Measurements from ENCODE around the gene GHDC.

Gene GHDC

GRCh38 chr17:42177684-42178083 lies 16.6 kb downstream of the GHDC start:
- no peak for DNase-seq (ENCODE audit: extremely low spot score)
- ChIA-PET POLR2A (no interaction called here), CTCF (interaction anchor here (0.6 kb wide), 1 partner anchor 10 kb away, joined by 3 read pairs; no protein-coding TSS in a partner anchor)
- TF ChIP-seq L3MBTL2 (conservative IDR thresholded peaks at IDR 0.05): no peak
- no peak for TF ChIP-seq FOXM1 (IDR thresholded peaks at IDR 0.05; ENCODE audit: borderline replicate concordance)
- TF ChIP-seq FOXK2 (IDR thresholded peaks at IDR 0.05): no peak
- no peak for TF ChIP-seq SP1 (IDR thresholded peaks at IDR 0.05)
- no peak for TF ChIP-seq HDGF (IDR thresholded peaks at IDR 0.05; ENCODE audit: borderline replicate concordance)
- no peak for TF ChIP-seq LEF1 (IDR thresholded peaks at IDR 0.05; ENCODE audit: borderline replicate concordance)
- TF ChIP-seq SUZ12 (IDR thresholded peaks at IDR 0.05): no peak
- TF ChIP-seq TARDBP (IDR thresholded peaks at IDR 0.05): no peak
- TF ChIP-seq ZNF384 (IDR thresholded peaks at IDR 0.05): no peak
- TF ChIP-seq, protein P1, sequence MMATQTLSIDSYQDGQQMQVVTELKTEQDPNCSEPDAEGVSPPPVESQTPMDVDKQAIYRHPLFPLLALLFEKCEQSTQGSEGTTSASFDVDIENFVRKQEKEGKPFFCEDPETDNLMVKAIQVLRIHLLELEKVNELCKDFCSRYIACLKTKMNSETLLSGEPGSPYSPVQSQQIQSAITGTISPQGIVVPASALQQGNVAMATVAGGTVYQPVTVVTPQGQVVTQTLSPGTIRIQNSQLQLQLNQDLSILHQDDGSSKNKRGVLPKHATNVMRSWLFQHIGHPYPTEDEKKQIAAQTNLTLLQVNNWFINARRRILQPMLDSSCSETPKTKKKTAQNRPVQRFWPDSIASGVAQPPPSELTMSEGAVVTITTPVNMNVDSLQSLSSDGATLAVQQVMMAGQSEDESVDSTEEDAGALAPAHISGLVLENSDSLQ (IDR thresholded peaks at IDR 0.05): no peak
- no peak for TF ChIP-seq BHLHE40 (IDR thresholded peaks at IDR 0.05; ENCODE audit: borderline replicate concordance)
- TF ChIP-seq ELF4 (IDR thresholded peaks at IDR 0.05): no peak
- no peak for TF ChIP-seq FOXA1 (IDR thresholded peaks at IDR 0.05)
- no peak for TF ChIP-seq NFRKB (IDR thresholded peaks at IDR 0.05)
- TF ChIP-seq CTBP1 (IDR thresholded peaks at IDR 0.05; ENCODE audit: borderline replicate concordance): no peak
- TF ChIP-seq ARNT (IDR thresholded peaks at IDR 0.05): no peak

- ChIA-PET POLR2A (no interaction called here), CTCF (no interaction called here)
- no peak for TF ChIP-seq ZNF384 (IDR thresholded peaks at IDR 0.05)
- no peak for TF ChIP-seq SP1 (IDR thresholded peaks at IDR 0.05)
- no peak for TF ChIP-seq FOXK2 (IDR thresholded peaks at IDR 0.05)
- TF ChIP-seq TARDBP (IDR thresholded peaks at IDR 0.05): no peak
- no peak for TF ChIP-seq ARNT (IDR thresholded peaks at IDR 0.05)
- TF ChIP-seq L3MBTL2 (conservative IDR thresholded peaks at IDR 0.05): no peak
- DNase-seq (ENCODE audit: extremely low spot score): no peak
Observed at GRCh38 chr17:42174126-42174783, 20.0 kb downstream of the GHDC start.

GRCh38 chr17:42171831-42172230 lies 22.5 kb downstream of the GHDC start:
- TF ChIP-seq ARNT (IDR thresholded peaks at IDR 0.05): no peak
- no peak for TF ChIP-seq NFRKB (IDR thresholded peaks at IDR 0.05)
- no peak for TF ChIP-seq BHLHE40 (IDR thresholded peaks at IDR 0.05; ENCODE audit: borderline replicate concordance)
- no peak for TF ChIP-seq FOXA1 (IDR thresholded peaks at IDR 0.05)
- TF ChIP-seq L3MBTL2 (conservative IDR thresholded peaks at IDR 0.05): no peak
- TF ChIP-seq HDGF (IDR thresholded peaks at IDR 0.05; ENCODE audit: borderline replicate concordance): no peak
- TF ChIP-seq LEF1 (IDR thresholded peaks at IDR 0.05; ENCODE audit: borderline replicate concordance): no peak
- TF ChIP-seq ELF4 (IDR thresholded peaks at IDR 0.05): no peak
- no peak for TF ChIP-seq CTBP1 (IDR thresholded peaks at IDR 0.05; ENCODE audit: borderline replicate concordance)
- TF ChIP-seq SUZ12 (IDR thresholded peaks at IDR 0.05): no peak
- TF ChIP-seq ZNF384 (IDR thresholded peaks at IDR 0.05): no peak
- TF ChIP-seq TARDBP (IDR thresholded peaks at IDR 0.05): no peak
- TF ChIP-seq FOXM1 (IDR thresholded peaks at IDR 0.05; ENCODE audit: borderline replicate concordance): no peak
- TF ChIP-seq FOXK2 (IDR thresholded peaks at IDR 0.05): no peak
- TF ChIP-seq SP1 (IDR thresholded peaks at IDR 0.05): no peak
- POLR2A ChIA-PET: no interaction called here
- CTCF ChIA-PET: no interaction called here
- DNase-seq (ENCODE audit: extremely low spot score): no peak

GRCh38 chr17:42169351-42169750 lies 24.9 kb downstream of the GHDC start:
- DNase-seq (ENCODE audit: extremely low spot score): no peak
- POLR2A ChIA-PET: no interaction called here
- no peak for TF ChIP-seq LEF1 (IDR thresholded peaks at IDR 0.05; ENCODE audit: borderline replicate concordance)
- TF ChIP-seq FOXA1 (IDR thresholded peaks at IDR 0.05): no peak
- TF ChIP-seq FOXK2 (IDR thresholded peaks at IDR 0.05): no peak
- TF ChIP-seq ZNF384 (IDR thresholded peaks at IDR 0.05): no peak
- no peak for TF ChIP-seq CTBP1 (IDR thresholded peaks at IDR 0.05; ENCODE audit: borderline replicate concordance)
- TF ChIP-seq, protein P1 (IDR thresholded peaks at IDR 0.05): no peak
- no peak for TF ChIP-seq NFRKB (IDR thresholded peaks at IDR 0.05)
- TF ChIP-seq FOXM1 (IDR thresholded peaks at IDR 0.05; ENCODE audit: borderline replicate concordance): no peak
- no peak for TF ChIP-seq SUZ12 (IDR thresholded peaks at IDR 0.05)
- no peak for TF ChIP-seq ELF4 (IDR thresholded peaks at IDR 0.05)
- no peak for TF ChIP-seq ARNT (IDR thresholded peaks at IDR 0.05)
- TF ChIP-seq L3MBTL2 (conservative IDR thresholded peaks at IDR 0.05): no peak
- no peak for TF ChIP-seq HDGF (IDR thresholded peaks at IDR 0.05; ENCODE audit: borderline replicate concordance)
- no peak for TF ChIP-seq BHLHE40 (IDR thresholded peaks at IDR 0.05; ENCODE audit: borderline replicate concordance)
- TF ChIP-seq SP1 (IDR thresholded peaks at IDR 0.05): no peak
- TF ChIP-seq TARDBP (IDR thresholded peaks at IDR 0.05): no peak
- CTCF ChIA-PET: no interaction called here

DNA sequence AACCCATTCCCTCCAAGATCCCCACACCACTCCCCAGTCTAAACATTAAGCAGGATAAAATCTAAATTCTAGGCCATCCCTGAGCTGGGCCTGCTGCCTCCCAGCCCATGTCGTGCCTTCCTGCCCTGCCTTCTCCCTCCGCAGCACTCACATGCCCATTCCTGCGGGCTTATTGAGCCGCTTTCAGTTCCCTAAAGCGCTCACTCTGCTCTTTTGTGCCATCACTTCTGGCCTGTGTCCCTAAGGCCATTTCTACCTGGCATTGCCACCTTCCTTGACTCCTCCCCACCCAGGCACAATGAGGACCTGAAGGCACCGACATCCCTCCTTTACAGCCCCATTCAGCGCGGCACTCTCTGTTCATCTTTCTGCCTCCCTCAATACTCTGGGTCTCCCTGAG lies 26.5 kb downstream of the GHDC start:
- TF ChIP-seq, protein P1 (IDR thresholded peaks at IDR 0.05): no peak
- no peak for TF ChIP-seq ZNF384 (IDR thresholded peaks at IDR 0.05)
- no peak for TF ChIP-seq ARNT (IDR thresholded peaks at IDR 0.05)
- no peak for TF ChIP-seq BHLHE40 (IDR thresholded peaks at IDR 0.05; ENCODE audit: borderline replicate concordance)
- TF ChIP-seq CTBP1 (IDR thresholded peaks at IDR 0.05; ENCODE audit: borderline replicate concordance): no peak
- TF ChIP-seq SUZ12 (IDR thresholded peaks at IDR 0.05): no peak
- no peak for TF ChIP-seq SP1 (IDR thresholded peaks at IDR 0.05)
- no peak for TF ChIP-seq L3MBTL2 (conservative IDR thresholded peaks at IDR 0.05)
- no peak for TF ChIP-seq FOXA1 (IDR thresholded peaks at IDR 0.05)
- TF ChIP-seq FOXK2 (IDR thresholded peaks at IDR 0.05): no peak
- no peak for TF ChIP-seq HDGF (IDR thresholded peaks at IDR 0.05; ENCODE audit: borderline replicate concordance)
- TF ChIP-seq NFRKB (IDR thresholded peaks at IDR 0.05): no peak
- no peak for TF ChIP-seq TARDBP (IDR thresholded peaks at IDR 0.05)
- no peak for TF ChIP-seq LEF1 (IDR thresholded peaks at IDR 0.05; ENCODE audit: borderline replicate concordance)
- no peak for TF ChIP-seq ELF4 (IDR thresholded peaks at IDR 0.05)
- DNase-seq (ENCODE audit: extremely low spot score): no peak
- ChIA-PET CTCF (interaction anchor here (0.6 to 0.9 kb wide), 2 partner anchors 10 to 16 kb away, joined by 3 read pairs; no protein-coding TSS in a partner anchor), POLR2A (no interaction called here)

All from HEK293T (cell line).